Measurements from ENCODE around the gene ITPRIPL1. TPM values are rescaled to one million over a fixed set of nuclear protein-coding genes. Genes with fewer than 3 reads are reported as not detected.
A peak's percentile ranks its signal among the peaks of the same experiment; 100 is the strongest.
"Not testable (repeated sequence)": the region's sequence is repeated elsewhere in the genome, so short reads cannot be mapped to it uniquely, and the experiment has no call there.

The ITPRIPL1 gene, protein sequence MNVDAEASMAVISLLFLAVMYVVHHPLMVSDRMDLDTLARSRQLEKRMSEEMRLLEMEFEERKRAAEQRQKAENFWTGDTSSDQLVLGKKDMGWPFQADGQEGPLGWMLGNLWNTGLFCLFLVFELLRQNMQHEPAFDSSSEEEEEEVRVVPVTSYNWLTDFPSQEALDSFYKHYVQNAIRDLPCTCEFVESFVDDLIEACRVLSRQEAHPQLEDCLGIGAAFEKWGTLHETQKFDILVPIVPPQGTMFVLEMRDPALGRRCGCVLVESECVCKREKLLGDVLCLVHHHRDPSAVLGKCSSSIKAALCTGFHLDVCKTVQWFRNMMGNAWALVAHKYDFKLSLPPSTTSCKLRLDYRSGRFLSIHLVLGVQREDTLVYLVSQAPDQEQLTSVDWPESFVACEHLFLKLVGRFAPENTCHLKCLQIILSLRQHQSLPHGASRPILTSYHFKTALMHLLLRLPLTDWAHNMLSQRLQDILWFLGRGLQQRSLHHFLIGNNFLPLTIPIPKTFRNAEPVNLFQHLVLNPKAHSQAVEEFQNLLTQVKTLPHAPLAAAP
- 1 to 10 TPM; 4.1 to 5.5 (median 4.6) TPM for polyA plus RNA-seq (ENCODE audit: insufficient read length in 3 of 3)

DNA sequence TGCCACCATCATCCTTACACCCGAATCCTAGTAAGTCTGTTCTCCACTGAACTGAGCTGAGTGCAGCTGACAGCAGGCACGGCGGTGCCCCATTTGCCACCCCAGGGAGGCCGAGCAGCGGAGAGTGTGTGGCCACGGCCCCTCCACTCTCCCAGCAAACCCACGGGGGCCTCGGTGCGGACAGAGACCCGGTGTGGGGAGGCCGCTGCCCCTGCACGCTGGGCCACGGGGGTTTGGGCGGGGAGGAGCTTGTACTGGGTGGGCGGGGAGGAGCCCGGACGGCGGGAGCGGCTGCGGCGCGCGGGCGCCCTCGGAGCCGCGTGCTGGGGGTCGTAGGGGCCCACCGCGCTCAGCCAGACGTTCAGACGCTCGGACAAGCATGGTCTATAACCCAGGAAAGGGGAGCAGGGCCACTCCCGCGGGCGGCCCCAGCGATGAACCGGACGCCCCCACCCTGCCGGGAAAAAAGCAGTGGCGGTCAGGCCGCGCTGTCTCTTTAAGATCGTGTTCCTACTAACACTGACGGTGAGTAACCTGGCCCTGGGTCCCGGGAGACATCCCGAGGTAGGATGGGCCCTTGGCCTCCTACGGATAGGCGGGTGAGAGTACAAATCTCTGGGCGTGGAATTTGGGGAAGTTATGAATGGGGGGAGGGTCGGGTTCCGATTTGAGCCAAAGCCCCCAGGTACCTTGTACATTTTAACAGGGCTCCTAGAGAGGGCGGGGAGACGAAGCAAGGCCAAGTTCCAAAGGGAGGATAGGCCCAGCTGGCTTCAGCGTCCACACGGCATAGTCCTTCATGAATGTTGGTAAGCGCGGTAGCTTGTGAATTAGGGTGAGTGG lies at the start of gene ITPRIPL1:
Gene ITPRIPL1 (plus strand): TSS at position 277 of the 843 bp plus-strand sequence. CDS start 523 bp downstream, at position 800.
- DNase-seq (ENCODE audit: low read depth in 3 of 3, low spot score in 2 of 3), result no peak

DNA sequence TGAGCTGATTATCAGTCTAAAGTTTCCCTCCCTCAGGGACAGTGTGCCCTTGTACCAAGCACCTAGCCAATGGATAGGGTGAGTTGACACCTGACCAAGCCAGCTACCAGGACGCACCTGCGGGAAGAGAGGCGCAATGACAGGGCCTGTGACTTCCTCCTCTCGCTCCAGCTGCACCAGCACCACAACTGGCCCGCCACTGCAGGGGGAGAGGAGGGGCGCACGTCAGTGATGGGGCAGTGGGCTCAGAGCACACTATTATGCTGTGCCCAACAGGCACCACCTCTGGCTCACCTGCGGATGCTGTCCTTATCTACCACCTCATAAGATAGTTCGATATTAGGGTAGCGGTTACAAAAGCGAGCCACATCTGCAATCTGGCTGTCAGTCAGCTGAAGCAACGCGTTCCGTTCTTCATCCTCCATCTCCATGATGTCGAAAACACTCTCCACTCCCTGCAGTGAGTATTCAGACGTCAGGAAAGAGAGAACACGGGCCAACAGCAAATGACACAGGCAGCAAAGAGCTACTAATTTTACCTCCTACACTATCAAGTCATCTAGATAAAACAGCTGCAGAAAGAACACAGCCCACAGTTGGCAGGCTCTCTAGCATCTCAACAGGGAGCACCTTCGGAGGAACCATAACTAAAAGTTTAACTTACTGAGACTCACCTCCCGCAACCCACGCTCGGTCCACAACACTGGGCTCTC lies 48.2 kb upstream of the ITPRIPL1 start:
- DNase-seq (ENCODE audit: low read depth in 3 of 3, low spot score in 2 of 3), result no peak

DNA sequence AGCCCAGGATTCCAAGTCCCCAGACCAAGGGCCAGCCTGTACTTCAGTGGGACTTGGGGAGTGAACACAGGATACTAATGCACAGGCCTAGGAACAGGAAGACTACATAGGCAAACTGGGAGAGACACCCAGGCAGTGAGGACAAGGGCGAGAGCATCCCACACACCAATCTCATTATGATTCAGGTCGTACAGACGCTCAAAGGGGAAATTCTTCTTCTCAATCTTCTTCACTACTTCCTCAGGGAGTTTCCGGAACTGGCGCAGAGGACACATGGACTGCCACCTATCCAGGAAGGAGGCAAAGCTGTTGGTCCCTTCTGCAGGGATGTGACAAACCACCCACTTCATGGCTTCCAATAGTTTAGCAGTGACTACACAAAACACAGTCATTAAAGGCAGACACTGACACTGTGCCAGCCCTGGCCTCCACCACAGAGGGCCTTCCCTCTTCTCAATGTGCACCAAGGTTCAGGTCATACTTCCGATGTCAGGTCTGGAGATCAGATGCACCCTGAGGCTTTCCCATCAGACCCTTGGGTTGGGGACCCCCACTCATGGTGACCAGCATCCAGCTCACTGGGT lies 37.8 kb upstream of the ITPRIPL1 start:
- no peak for DNase-seq (ENCODE audit: low read depth in 3 of 3, low spot score in 2 of 3)

DNA sequence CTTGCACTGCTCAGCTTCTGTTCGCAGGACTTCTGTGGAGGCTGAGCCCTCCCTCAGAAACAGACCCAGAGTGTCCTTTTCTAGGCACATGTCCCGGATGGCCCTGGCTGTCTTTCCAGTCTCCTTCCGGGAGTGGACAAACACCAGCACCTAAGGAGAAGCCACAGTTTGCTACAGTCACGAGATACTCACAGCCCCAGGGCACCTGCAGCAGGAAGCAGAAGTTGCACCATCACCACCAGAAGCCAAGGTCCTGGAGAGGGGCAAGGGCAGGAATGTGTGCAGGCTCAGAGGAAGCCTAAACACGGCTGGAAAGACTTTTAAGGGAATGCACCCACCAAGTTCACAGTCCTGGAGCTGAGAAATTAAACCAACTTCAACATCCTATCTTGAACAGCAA lies 33.4 kb upstream of the ITPRIPL1 start:
- DNase-seq (ENCODE audit: low read depth in 3 of 3, low spot score in 2 of 3), result no peak

DNA sequence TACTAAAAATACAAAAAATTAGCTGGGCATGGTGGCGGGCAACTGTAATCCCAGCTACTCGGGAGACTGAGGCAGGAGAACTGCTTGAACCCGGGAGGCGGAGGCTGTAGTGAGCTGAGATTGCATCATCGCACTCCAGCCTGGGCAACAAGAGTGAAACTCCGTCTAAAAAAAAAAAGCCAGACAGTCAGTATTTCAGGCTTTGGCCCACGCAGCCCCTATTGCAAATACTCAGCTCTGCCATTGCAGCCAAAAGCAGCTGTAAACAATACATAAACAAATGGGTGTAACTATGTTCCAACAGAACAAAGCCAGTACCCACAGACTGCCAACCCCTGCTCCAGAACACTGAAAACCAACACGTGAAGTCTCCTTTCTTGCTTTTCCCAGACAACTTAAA lies 30.8 kb upstream of the ITPRIPL1 start:
- not testable (repeated sequence) for DNase-seq (ENCODE audit: low read depth in 3 of 3, low spot score in 2 of 3)

DNA sequence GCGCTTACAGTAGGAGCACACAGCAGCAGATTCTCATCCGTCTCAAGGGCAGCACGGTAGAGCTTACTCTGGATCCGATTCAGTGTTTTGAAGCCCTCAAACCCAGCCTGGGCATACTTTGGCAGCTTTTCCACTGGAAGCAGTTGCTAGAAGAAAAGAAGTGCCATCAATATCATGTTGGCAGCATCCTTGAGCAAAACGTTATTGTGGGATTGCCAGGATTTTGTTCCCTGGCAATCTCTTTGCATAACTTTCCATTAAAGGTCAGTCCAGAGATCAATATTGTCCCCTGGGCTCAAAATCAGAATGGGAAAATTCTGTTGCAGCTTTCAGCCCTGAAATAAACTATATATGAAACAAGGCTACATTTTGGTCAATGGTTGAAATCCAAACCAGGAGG lies 28.2 kb upstream of the ITPRIPL1 start:
- DNase-seq (ENCODE audit: low read depth in 3 of 3, low spot score in 2 of 3), result no peak

DNA sequence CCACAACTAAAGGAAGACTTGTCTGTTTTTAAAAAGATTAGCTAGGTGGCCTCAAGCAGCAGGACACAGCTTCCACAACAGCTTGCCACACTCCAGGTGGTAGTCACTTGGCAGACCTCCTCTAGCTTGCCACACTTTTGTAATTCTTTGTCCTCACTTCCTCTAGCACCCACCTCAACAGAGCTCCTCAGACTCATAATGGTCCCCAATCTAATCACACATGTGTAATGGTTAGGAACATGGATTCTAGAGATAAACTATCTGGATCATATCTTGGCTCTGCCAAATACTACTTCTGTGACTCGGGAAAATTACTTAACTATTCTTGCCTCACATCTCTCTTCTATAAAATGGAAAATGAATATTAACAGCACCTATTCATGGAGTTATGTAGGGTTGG lies 23.3 kb upstream of the ITPRIPL1 start:
- no peak for DNase-seq (ENCODE audit: low read depth in 3 of 3, low spot score in 2 of 3)

DNA sequence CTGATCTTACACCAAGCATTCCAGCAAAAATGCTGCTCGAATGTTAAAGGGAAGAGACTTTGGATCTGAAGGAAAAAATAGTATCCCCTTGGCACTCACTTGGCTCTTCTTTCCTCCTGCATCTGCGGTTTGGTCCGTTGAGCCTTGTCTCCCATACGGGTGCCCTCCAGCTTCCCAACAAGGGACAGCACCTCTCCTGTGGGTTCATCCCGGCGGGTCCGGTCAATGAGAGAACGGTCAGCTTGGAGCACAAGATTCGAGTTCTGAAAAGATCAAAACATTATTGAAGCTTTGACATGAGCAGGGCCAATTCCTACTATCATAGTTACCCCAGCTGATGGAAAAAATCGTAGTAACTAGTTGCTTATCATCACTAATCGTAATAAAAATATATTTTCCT lies 20.5 kb upstream of the ITPRIPL1 start:
- no peak for DNase-seq (ENCODE audit: low read depth in 3 of 3, low spot score in 2 of 3)

DNA sequence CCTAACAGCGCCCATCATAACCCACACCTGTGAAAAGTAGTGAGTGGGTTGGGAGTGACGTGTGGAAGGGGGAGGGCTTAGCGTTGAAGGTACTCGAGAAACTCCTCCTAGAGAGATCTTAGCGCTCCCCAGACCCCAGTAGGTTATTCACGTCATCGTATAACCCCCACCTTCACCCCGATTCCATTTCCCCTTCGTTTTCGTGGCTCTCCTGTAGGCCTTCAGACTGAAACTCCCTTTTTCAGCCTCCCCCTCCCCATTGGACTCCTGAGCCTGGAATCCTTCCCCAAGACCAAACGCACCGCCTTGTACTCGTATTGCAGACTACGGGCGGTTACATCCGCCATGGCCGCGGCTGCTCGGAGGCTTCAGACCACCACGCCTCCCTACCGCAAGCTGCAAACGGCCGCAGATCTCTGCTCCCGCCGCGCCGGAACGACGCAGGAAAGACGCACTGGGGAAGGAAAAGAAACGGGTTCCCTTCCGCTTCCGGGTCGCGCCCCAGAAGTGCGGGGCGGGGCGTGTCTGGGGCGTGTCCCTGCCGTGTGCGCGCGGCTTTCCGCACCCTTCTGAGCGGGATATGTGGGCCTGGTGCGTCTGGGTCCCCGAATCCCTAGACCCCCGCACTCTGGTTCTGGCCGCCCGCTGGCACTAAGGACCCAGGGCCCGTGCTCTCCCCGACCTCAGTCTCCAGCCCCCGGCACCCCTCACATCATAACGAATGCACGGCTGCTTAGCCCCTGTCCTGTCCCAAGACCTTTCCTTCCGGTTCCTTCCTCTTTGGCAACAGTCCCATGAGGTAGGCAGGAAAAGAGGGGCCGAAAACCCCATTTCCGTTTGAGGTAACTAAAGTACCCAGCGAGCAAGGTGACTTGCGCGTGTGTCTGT lies 19.8 kb upstream of the ITPRIPL1 start, which contains the start of gene SNRNP200:
Gene SNRNP200 (minus strand): TSS at position 456 of the 888 bp plus-strand sequence. CDS start 109 bp downstream, at position 347.
- DNase-seq (ENCODE audit: low read depth in 3 of 3, low spot score in 2 of 3), result peak in 1 of 3 donors; percentile 67

DNA sequence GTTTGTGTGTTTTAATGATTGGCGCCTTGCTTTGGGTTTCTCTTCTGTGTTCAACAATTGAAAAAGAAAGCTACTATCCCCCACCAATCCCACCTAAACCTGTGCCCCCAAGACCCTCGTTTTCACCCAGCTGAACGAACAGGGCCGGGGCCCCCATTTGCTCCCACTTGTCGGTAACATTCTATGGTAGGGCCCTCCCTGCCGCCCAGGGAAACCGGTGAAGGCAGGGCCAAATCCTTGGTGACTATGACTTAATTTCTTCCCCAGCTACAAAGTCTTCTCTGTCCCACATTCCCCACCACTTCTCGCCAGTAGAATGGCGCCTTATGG lies 19.2 kb upstream of the ITPRIPL1 start:
- DNase-seq (ENCODE audit: low read depth in 3 of 3, low spot score in 2 of 3), result no peak

DNA sequence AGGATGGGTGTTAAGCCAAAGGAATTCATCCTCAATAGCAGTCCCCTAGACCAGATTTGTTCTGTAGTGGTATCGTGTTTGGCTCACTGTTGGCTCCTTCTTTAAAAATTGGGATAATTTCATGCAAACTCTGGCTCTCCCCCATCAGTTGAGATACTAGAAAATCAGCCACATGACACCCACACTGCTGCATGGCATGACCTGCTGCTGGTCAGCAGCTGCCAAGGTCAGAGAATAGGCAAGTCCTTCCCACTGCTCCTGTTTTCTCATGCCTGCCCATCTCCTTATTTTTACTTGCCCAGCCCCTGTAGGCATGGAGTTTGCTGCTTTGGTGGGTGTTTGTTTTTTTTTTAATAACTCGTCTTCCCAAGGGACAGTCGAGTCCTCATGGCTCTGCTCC lies 18.7 kb upstream of the ITPRIPL1 start:
- DNase-seq (ENCODE audit: low read depth in 3 of 3, low spot score in 2 of 3), result no peak

DNA sequence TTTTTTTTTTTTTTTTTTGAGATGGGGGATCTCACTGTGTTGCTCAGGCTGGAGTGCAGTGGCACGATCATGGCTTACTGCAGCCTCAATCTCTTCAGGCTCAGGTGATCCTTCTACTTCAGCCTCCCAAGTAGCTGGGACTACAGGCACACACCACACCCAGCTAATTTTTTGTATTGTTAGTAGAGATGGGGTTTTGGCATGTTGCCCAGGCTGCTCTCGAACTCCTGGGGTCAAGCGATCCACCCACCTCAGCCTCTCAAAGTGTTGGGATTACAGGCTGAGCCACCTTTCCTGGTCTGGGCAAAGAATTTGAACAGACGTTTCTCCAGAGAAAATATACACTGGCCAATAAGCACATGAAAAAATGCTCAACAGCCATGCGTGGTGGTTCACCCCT lies 16.9 kb upstream of the ITPRIPL1 start:
- no peak for DNase-seq (ENCODE audit: low read depth in 3 of 3, low spot score in 2 of 3)

DNA sequence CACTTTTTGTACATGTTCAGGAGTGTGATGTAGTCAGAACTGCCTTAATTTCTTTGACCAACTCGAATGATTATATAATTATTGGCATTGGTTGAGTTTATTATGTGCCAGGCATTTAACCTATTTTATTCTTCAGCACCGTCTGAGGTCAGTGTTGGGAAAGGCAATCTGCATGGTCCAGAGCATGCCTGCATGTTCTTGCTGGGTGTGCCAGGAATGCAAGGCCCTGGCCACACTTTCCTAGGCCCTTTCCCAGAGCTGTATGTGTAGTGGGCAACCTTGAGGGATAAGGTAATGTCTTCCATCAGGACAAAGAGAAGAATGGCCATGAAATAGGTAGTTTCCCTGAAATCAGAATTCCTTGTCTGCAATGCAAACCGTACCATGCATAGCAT lies 10.1 kb upstream of the ITPRIPL1 start:
- no peak for DNase-seq (ENCODE audit: low read depth in 3 of 3, low spot score in 2 of 3)

DNA sequence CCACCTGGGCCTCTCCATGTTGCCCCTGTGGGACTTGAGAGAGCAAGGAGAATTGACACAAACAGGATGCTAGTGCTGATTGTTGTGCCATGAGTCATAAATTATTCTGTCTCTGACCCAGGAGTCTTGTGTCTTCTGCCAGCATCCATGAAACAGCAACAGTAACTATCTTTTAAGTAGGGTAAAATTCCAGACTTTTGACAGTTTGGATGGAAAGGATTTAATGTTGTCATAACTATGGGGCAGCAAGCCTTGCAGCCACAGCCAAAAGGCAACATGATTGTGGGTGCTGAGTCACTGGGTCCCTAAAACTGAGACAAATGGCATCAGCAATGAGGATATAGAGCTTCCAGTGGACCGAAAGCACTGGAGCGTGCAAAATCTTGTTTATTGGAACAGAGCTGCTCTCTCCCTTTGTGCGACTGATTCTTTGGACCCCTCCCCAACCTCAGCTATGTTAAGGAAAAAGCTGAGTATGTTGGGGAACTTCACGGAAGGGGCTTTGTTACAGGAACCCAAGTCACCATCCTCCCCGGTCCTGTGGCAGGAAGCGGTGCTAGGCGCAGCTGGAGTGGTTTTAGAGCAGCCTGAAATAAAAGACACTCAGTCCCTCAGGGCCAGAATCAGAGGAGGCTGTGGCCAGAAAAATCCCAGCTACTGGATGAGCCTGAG lies 9.6 kb upstream of the ITPRIPL1 start:
- DNase-seq (ENCODE audit: low read depth in 3 of 3, low spot score in 2 of 3), result no peak

DNA sequence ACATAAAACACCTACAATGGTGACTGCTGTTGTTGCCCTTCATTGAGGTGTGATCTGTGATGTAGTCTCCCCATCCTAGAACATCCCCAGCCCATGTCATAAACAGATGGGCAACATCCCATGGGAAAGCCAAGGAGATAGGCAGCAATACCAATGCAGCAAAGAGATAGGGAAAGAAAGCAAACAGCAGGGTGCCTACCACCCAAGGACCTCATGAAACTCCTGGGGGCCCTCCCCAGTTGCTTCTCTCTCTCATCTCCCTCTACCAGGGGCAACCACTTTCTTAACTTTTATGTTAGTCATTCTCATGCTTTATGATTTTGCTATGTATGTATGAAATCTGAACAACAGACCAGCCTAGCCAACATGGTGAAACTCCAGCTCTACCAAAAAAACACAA lies 8.1 kb upstream of the ITPRIPL1 start:
- no peak for DNase-seq (ENCODE audit: low read depth in 3 of 3, low spot score in 2 of 3)

DNA sequence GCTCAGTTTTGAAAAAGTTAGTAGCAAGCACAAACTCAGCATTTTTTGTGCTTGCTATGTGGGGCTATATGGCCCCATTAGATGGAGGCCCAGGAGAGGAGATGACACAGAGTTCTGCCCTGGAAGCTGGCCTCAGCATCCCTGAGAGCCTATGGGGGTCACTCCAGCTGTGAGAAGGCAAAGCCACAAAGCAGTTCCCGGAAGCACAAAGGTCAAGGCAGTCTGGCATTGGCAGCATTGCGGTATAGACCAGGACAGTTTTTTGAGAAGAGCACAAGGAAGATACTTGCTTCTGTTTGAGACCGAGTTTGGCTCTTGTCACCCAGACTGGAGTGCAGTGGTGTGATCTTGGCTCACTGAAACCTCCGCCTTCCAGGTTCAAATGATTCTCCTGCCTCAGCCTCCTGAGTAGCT lies 7.5 kb upstream of the ITPRIPL1 start:
- DNase-seq (ENCODE audit: low read depth in 3 of 3, low spot score in 2 of 3), result no peak

DNA sequence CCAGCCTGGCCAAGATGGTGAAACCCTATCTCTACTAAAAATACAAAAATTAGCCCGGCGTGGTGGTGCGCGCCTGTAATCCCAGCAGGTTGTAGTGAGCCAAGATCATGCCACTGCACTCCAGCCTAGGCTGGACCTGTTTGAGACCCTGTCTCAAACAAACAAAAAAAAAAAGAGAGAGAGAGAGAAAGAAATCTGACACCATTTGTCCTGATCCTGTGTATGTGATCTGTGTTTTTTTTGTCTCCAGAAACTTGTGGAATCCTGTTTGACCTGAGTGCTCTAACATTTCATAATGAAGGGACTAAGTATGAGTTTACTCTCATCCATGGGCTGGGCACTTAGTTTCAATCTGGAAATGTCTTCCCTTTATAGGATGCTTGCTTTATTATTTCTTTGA lies 6.4 kb upstream of the ITPRIPL1 start:
- no peak for DNase-seq (ENCODE audit: low read depth in 3 of 3, low spot score in 2 of 3)

DNA sequence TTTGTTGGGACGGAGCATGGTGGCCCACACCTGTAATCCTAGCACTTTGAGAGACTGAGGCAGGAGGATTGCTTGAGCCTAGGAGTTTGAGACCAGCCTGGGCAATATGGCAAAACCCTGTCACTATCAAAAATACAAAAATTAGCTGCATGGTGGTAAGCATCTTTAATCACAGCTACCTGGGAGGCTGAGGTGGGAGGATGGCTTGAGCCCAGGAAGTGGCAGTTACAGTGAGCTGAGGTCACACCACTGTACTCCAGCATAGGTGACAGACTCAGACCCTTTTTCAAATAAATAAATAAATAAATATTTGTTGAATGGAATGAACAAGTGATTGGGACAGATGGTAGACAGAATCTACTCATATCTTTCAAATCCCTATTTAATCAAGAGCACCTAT lies 5.7 kb upstream of the ITPRIPL1 start:
- no peak for DNase-seq (ENCODE audit: low read depth in 3 of 3, low spot score in 2 of 3)

DNA sequence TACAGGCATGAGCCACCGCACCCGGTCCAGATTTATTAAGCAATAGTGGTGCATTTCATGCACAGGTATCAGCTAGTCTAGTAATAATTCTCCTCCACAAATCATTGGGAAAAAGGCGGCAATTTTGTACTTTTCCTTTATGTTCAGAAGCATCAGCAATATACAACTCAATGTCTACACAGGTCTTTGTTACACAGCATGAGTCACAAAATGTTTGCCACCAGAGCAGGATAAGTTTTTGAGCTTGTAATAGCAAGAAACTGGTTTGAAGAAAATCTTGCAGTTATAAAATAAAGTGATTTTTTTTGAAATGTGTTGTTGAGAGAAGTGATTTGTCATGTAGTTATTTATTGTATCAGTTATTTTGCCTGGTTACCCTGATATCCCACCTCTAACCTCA lies 4.8 kb upstream of the ITPRIPL1 start:
- no peak for DNase-seq (ENCODE audit: low read depth in 3 of 3, low spot score in 2 of 3)
